Thoracic aorta (tissue), 2 donors: ENCODE results near the gene DLGAP3. TPM values are rescaled to one million over a fixed set of nuclear protein-coding genes. Genes with fewer than 3 reads are reported as not detected.

Experiments used
- ATAC-seq: fragments of 150-250 bp; one replicate; pipeline ENCODE4 v1.8.0; 2017; ENCODE audit warnings: low read depth; ENCODE audit not compliant: insufficient number of reproducible peaks, low FRiP score
- DNase-seq: peaks from one replicate; pipeline ENCODE4 v3.0.0-alpha.2; 2020; ENCODE audit warnings: low spot score
- H3K27ac ChIP-seq, 2 donors: fragments of 200-600 bp; sonication (generic); 1 replicate in 1 of 2; 2 replicates in 1 of 2; pipeline ENCODE4 v1.5.1; 2016; ENCODE audit warnings: mild to moderate bottlenecking in 2 of 2, moderate library complexity in 2 of 2
- H3K27me3 ChIP-seq: fragments of 200-600 bp; sonication (generic); replicated peaks from 2 replicates; pipeline ENCODE4 v1.6.0; 2016; ENCODE audit warnings: mild to moderate bottlenecking; ENCODE audit not compliant: insufficient read depth
- H3K36me3 ChIP-seq: fragments of 200-600 bp; sonication (generic); one replicate; pipeline ENCODE4 v1.5.1; 2016
- H3K4me1 ChIP-seq, 2 donors: fragments of 200-600 bp; sonication (generic); 1 replicate in 1 of 2; 2 replicates in 1 of 2; pipeline versions ENCODE4 v1.5.1 to v1.6.0; 2016; ENCODE audit warnings: low read depth in 2 of 2, mild to moderate bottlenecking in 1 of 2; ENCODE audit not compliant: control insufficient read depth in 1 of 2
- H3K4me3 ChIP-seq: fragments of 200-600 bp; sonication (generic); 2 replicates; pipeline ENCODE4 v1.5.1; 2016; ENCODE audit warnings: mild to moderate bottlenecking
- H3K9me3 ChIP-seq: fragments of 200-600 bp; sonication (generic); 2 replicates; pipeline ENCODE4 v1.5.1; 2016
- CTCF ChIP-seq: fragments of 200-600 bp; sonication (generic); IDR thresholded peaks from one replicate; pipeline ENCODE4 v1.5.1; 2019; ENCODE audit warnings: antibody characterized with exemption
- total RNA-seq, 2 donors: library from RNA; depleted of rRNA; stranded (reverse); fragments of >200 nt; gene quantifications; one replicate each; pipeline versions ENCODE4 v1.1.0 to v1.2.3, GENCODE V29; 2016

Gene DLGAP3
- total RNA-seq, 2 donors from 2014 or later = 0.14 to 0.21 TPM

- Histone ChIP-seq H3K27me3 (no peaks in the 10 kb centered on the region), H3K9me3 (no peaks in the 10 kb centered on the region), H3K36me3 (no peaks in the 10 kb centered on the region), H3K27ac (no peak overlapping the region), H3K4me3 (no peak overlapping the region), H3K4me1 (peaks cover 7 to 31% of the 10 kb centered on the region in 2 donors)
- DNase-seq = no peak
- no peak for ATAC-seq
- no peak for TF ChIP-seq CTCF
Measured at GRCh38 chr1:34839526-34840305, 89.7 kb downstream of the DLGAP3 start.

DNA sequence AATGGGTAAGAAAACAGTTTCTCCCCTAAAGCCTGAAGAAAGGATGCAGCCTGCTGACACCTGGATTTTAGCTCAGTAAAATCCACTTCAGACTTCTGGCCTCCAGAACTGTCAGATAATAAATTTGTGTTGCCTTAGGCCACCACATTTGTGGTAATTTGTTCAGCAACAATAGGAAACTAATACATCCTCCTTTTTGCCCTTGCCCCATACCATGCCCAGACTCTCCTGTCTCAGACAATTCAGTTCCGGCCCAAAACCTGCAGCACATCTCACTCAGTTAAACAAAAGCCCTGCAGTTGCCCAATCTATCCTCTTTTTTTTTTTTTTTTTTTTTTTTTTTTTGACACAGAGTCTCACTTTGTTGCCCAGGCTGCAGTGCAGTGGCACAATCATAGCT, 95.7 kb downstream of the DLGAP3 start:
- H3K9me3 ChIP-seq = no peaks in the 10 kb centered on the region
- H3K4me1 ChIP-seq = peaks cover 10 to 56% of the 10 kb centered on the region in 2 donors
- H3K36me3 ChIP-seq = no peaks in the 10 kb centered on the region
- no peak for DNase-seq
- ATAC-seq = no peak
- no peak for TF ChIP-seq CTCF
- no peaks in the 10 kb centered on the region for H3K27me3 ChIP-seq
- H3K4me3 ChIP-seq = no peak overlapping the region
- no peak overlapping the region for H3K27ac ChIP-seq

- DNase-seq = no peak
- no peaks in the 10 kb centered on the region for H3K36me3 ChIP-seq
- peak overlapping the region in 1 of 2 donors; percentile 9 for H3K27ac ChIP-seq
- TF ChIP-seq CTCF = no peak
- H3K4me3 ChIP-seq = no peak overlapping the region
- no peak for ATAC-seq
- H3K9me3 ChIP-seq = no peaks in the 10 kb centered on the region
- peaks cover 9 to 56% of the 10 kb centered on the region in 2 donors for H3K4me1 ChIP-seq
- H3K27me3 ChIP-seq = no peaks in the 10 kb centered on the region
Measured at GRCh38 chr1:34831721-34832246, 97.7 kb downstream of the DLGAP3 start.

DNA sequence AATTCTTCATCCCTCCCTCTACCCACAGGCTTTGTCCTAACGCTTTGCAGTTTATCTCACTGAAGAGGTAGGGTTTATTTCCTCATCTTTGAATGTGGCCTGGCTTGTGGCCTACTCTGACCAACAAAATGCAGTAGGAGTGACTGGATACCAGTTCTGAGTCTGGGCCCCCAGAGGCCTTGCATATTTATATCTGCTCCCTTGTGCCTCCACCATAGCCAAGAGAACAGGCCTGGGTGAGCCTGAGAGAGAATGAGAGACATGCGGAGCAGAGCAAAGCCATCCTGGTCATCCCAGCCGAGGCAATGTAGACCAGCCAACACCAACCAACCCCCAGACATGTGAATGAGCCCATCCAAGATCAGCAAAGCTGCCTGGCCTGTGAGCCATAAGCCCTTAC, 100.2 kb downstream of the DLGAP3 start:
- Histone ChIP-seq H3K9me3 (no peaks in the 10 kb centered on the region), H3K4me3 (no peak overlapping the region), H3K27ac (peak overlapping the region; percentile 34 to 62), H3K27me3 (no peaks in the 10 kb centered on the region), H3K4me1 (peaks cover 11 to 56% of the 10 kb centered on the region in 2 donors), H3K36me3 (no peaks in the 10 kb centered on the region)
- DNase-seq (no peak), ATAC-seq (no peak)
- no peak for TF ChIP-seq CTCF

GRCh38 chr1:34828611-34829010, 100.8 kb downstream of the DLGAP3 start:
- DNase-seq = no peak

More at GRCh38 chr1:34828611-34829010, 100.8 kb downstream of the DLGAP3 start:
- no peak for TF ChIP-seq CTCF
- H3K27me3 ChIP-seq = no peaks in the 10 kb centered on the region
- no peaks in the 10 kb centered on the region for H3K9me3 ChIP-seq
- no peak for ATAC-seq
- no peak overlapping the region for H3K4me3 ChIP-seq
- H3K27ac ChIP-seq = peak overlapping the region; percentile 39 to 62
- H3K36me3 ChIP-seq = no peaks in the 10 kb centered on the region
- peaks cover 11 to 55% of the 10 kb centered on the region in 2 donors for H3K4me1 ChIP-seq
